Thyroid gland (tissue), 4 donors: ENCODE results near the gene EHD4. TPM values are rescaled to one million over a fixed set of nuclear protein-coding genes. Genes with fewer than 3 reads are reported as not detected.

ENCODE experiments used
- DNase-seq, 2 donors: peaks; one replicate each; pipeline ENCODE4 v3.0.0-alpha.2; 2019
- H3K27ac ChIP-seq, 3 donors: fragments of 200-600 bp; sonication (generic); 1 replicate in 2 of 3; 2 replicates in 1 of 3; pipeline ENCODE4 v1.5.1; 2016 to 2019; ENCODE audit warnings: mild to moderate bottlenecking in 1 of 3, moderate library complexity in 1 of 3
- H3K27me3 ChIP-seq: fragments of 200-600 bp; sonication (generic); one replicate; pipeline ENCODE4 v1.5.1; 2019
- H3K36me3 ChIP-seq, 2 donors: fragments of 200-600 bp; sonication (generic); one replicate each; pipeline ENCODE4 v1.5.1; 2016 to 2019
- H3K4me1 ChIP-seq, 2 donors: fragments of 200-600 bp; sonication (generic); one replicate each; pipeline ENCODE4 v1.5.1; 2017 to 2019
- H3K4me3 ChIP-seq, 3 donors: fragments of 200-600 bp; sonication (generic); replicated peaks in 1 of 3; 1 replicate in 2 of 3; 2 replicates in 1 of 3; pipeline ENCODE4 v1.5.1; 2016; ENCODE audit warnings: mild to moderate bottlenecking in 1 of 3
- H3K9me3 ChIP-seq: fragments of 200-600 bp; sonication (generic); one replicate; pipeline ENCODE4 v1.5.1; 2017
- POLR2A ChIP-seq, 2 donors: fragments of 450-650 bp; IDR thresholded peaks; one replicate each; pipeline ENCODE4 v1.6.1; 2017; ENCODE audit warnings: antibody characterized with exemption in 2 of 2, mild to moderate bottlenecking in 2 of 2, moderate library complexity in 1 of 2
- WGBS, 2 donors: methylation state at CpG; one replicate each; pipeline ENCODE4 v1.1.5; 2017; 5-methylcytosine and 5-hydroxymethylcytosine counted together
- intact Hi-C: fragments of 100-400 bp; cut with DNase I; formaldehyde crosslinking; loops from one replicate; pipeline ENCODE4 v1.15.1; 2023
- total RNA-seq, 4 donors: library from RNA; depleted of rRNA; stranded (reverse); fragments of >200 nt; gene quantifications; one replicate each; pipeline ENCODE4 v1.2.3, GENCODE V29; 2016
- TF ChIP-seq, protein P1 (sequence below), 6 experiments: fragments of 200-600 bp in 3 of 6; fragments of 450-650 bp in 3 of 6; sonication (generic) in 3 of 6; IDR thresholded peaks; one replicate each; pipeline ENCODE4 v1.5.1; 2016 to 2019; ENCODE audit warnings: antibody characterized with exemption in 6 of 6, mild to moderate bottlenecking in 2 of 6, inconsistent platforms in 1 of 6, moderate library complexity in 1 of 6

The EHD4 gene
- total RNA-seq, 4 donors from 2014 or later, result 29.7 to 66.7 (median 37.9) TPM

DNA sequence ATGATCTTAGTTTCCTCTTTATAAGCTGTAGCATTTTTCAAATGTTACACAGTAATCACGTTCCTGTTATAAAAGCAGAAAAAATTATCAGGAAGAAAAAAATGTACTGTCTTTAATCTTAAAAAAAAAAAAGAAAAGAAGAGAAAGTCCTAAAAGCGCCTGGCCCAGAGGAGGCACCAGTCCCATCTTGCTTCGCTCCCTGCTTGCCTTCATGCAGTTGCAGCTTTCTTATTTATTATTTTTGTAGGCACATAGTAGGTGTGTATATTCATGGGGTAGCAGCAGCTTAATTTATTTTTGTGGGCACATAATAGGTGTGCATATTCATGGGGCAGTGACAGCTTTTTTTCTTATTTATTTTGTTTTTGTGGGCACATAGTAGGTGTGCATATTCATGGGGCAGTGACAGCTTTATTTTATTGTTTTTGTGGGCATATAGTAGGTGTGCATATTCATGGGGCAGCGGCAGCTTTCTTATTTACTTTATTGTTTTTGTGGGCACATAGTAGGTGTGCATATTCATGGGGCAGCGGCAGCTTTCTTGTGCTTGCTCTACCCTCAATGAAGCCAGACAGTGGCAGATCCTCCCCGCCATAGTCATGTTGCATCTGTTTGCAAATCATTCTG, 5.5 kb upstream of the EHD4 start:
- Histone ChIP-seq H3K9me3 (no peaks in the 10 kb centered on the region), H3K27me3 (no peaks in the 10 kb centered on the region), H3K4me3 (no peak overlapping the region), H3K36me3 (no peaks in the 10 kb centered on the region), H3K27ac (no peak overlapping the region), H3K4me1 (peaks cover 5 to 6% of the 10 kb centered on the region in 2 donors)
- 89% methylated on average over 6 of the region's 6 CpGs for WGBS, 2 donors
- DNase-seq, result no peak
- TF ChIP-seq POLR2A (IDR thresholded peaks at IDR 0.05), result no peak
- TF ChIP-seq, protein P1, sequence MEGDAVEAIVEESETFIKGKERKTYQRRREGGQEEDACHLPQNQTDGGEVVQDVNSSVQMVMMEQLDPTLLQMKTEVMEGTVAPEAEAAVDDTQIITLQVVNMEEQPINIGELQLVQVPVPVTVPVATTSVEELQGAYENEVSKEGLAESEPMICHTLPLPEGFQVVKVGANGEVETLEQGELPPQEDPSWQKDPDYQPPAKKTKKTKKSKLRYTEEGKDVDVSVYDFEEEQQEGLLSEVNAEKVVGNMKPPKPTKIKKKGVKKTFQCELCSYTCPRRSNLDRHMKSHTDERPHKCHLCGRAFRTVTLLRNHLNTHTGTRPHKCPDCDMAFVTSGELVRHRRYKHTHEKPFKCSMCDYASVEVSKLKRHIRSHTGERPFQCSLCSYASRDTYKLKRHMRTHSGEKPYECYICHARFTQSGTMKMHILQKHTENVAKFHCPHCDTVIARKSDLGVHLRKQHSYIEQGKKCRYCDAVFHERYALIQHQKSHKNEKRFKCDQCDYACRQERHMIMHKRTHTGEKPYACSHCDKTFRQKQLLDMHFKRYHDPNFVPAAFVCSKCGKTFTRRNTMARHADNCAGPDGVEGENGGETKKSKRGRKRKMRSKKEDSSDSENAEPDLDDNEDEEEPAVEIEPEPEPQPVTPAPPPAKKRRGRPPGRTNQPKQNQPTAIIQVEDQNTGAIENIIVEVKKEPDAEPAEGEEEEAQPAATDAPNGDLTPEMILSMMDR (IDR thresholded peaks at IDR 0.05), result no peak
- intact Hi-C loops, result no loop called here

DNA sequence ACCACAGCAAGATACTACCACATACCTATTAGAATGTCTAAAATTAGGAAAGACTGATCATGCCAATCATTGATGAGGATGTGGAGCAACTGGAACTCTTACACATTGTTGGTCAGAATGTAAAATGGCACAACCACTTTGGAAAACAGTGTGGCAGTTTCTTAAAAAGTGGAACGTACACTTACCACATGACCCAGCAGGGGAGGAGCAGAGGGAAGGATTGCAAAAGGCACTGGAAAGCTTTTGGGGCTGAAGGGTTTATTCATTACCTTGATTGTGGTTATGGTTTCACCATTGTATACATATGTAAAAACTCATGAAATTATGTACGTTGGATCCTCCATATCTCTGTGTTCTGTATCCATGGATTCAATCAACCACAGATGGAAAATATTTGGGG, 3.3 kb upstream of the EHD4 start:
- H3K27me3 ChIP-seq, result no peaks in the 10 kb centered on the region
- TF ChIP-seq, protein P1 (IDR thresholded peaks at IDR 0.05), result no peak
- no peak for TF ChIP-seq POLR2A (IDR thresholded peaks at IDR 0.05)
- no peak overlapping the region for H3K4me3 ChIP-seq
- no peak for DNase-seq
- 69 to 88% methylated on average over 2 of the region's 2 CpGs for WGBS, 2 donors
- H3K36me3 ChIP-seq, result no peaks in the 10 kb centered on the region
- intact Hi-C loops, result no loop called here
- H3K4me1 ChIP-seq, result peaks cover 6% of the 10 kb centered on the region in 2 donors
- no peaks in the 10 kb centered on the region for H3K9me3 ChIP-seq
- H3K27ac ChIP-seq, result no peak overlapping the region

DNA sequence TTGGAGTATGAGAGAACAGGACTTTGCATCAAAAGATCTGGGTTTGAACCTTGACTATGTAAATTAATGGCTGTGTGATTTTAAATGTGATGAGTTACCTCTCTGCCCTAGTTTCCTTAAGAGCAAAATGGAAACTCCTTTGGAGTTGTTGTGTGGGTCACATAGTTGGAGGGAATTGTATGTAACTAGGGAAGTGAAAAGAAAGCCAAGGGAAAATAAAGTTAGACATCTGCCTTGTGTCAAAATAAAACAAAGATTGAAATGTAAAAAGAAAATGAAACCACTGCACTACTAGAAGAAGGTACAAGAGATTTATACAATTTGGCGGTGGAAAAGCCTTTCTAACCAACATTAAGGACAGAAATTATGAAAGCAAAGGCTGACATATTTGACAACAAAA, 1.7 kb upstream of the EHD4 start:
- Histone ChIP-seq H3K4me1 (peaks cover 6 to 10% of the 10 kb centered on the region in 2 donors), H3K4me3 (no peak overlapping the region), H3K27me3 (no peaks in the 10 kb centered on the region), H3K27ac (no peak overlapping the region), H3K9me3 (no peaks in the 10 kb centered on the region), H3K36me3 (no peaks in the 10 kb centered on the region)
- 93 to 96% methylated on average over 1 of the region's 1 CpG for WGBS, 2 donors
- TF ChIP-seq, protein P1 (IDR thresholded peaks at IDR 0.05), result no peak
- TF ChIP-seq POLR2A (IDR thresholded peaks at IDR 0.05), result no peak
- intact Hi-C loops, result no loop called here
- DNase-seq, result no peak

DNA sequence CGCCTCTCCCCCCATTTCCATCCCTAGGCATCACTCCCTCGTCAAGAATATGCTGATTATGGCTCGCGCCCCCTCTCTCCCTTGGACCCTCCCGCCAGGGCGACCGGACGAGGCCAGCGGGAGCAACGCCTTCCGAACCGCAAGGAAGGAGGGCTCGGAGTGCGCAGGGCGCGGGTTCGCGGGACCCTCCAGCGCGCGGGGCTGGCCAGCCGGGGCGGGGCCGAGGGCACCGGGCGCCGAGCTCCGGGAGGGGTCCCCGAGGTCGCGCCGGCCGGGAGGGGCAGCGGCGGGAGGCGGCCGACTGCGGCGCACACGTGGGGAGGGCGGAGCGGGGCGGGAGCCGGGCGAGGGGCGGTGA, 483 bp downstream of the EHD4 start:
- H3K4me3 ChIP-seq, result peak overlapping the region; percentile 83 to 91 (median 91)
- peaks cover 9 to 23% of the 10 kb centered on the region in 2 donors for H3K4me1 ChIP-seq
- peak overlapping the region; percentile 61 to 96 (median 83) for H3K27ac ChIP-seq
- no peak for DNase-seq
- 2% methylated on average over 18 of the region's 46 CpGs; no CpG with 5 or more reads in 1 of the 2 donors for WGBS, 2 donors
- no peaks in the 10 kb centered on the region for H3K27me3 ChIP-seq
- intact Hi-C loops, result no loop called here
- TF ChIP-seq, protein P1 (IDR thresholded peaks at IDR 0.05), result no peak
- no peak for TF ChIP-seq POLR2A (IDR thresholded peaks at IDR 0.05)
- no peaks in the 10 kb centered on the region for H3K9me3 ChIP-seq
- H3K36me3 ChIP-seq, result no peaks in the 10 kb centered on the region

DNA sequence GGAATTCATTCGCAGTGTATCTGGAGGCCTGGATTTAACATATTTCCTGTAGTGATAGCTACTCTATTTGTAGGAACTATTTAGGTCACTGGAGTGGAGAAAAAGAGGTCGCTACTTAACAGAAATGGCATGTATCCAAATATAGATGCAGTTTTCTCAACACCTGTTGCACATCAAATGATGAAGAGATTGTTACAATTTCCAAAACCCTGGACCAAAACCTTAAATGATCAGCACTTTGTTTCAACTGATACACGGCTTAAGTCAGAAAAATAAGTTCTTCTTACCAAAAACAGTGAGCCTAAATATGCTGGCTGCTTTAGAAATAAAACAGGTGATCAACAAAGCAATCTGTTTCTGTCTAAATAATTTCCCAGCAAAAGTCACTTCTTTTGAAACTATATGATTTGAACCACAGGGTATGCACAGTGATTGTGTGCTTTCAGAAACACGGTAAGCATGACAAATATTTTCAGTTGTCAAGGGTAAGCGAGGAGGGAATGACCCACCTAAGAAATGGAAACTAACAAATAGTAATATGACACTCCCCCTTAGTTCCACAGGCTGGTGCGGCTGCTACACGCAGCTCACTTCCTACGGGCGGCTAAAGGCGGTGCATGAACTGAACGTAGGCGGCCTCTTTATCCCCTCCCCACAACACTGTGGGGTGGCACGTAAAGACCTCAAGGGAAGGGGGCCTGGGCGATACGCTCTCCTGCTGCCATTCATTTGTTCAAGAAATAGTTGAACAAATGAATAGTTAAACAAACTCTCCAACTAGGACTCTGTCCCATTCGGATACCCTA, 1.1 kb downstream of the EHD4 start:
- no peaks in the 10 kb centered on the region for H3K36me3 ChIP-seq
- no peaks in the 10 kb centered on the region for H3K9me3 ChIP-seq
- peak overlapping the region; percentile 83 to 91 (median 91) for H3K4me3 ChIP-seq
- DNase-seq, result peak; percentile 73 to 74
- intact Hi-C loops, result no loop called here
- TF ChIP-seq, protein P1 (IDR thresholded peaks at IDR 0.05), result peak in 1 of 6 experiments; percentile 32
- peak; percentile 33 to 75 for TF ChIP-seq POLR2A (IDR thresholded peaks at IDR 0.05)
- H3K27ac ChIP-seq, result peak overlapping the region; percentile 61 to 96 (median 83)
- H3K4me1 ChIP-seq, result peaks cover 9 to 28% of the 10 kb centered on the region in 2 donors
- no peaks in the 10 kb centered on the region for H3K27me3 ChIP-seq
- WGBS, 2 donors, result 5 to 7% methylated on average over 16 of the region's 16 CpGs
